ENCODE results near the gene MYADM.

MYADM gene

DNA sequence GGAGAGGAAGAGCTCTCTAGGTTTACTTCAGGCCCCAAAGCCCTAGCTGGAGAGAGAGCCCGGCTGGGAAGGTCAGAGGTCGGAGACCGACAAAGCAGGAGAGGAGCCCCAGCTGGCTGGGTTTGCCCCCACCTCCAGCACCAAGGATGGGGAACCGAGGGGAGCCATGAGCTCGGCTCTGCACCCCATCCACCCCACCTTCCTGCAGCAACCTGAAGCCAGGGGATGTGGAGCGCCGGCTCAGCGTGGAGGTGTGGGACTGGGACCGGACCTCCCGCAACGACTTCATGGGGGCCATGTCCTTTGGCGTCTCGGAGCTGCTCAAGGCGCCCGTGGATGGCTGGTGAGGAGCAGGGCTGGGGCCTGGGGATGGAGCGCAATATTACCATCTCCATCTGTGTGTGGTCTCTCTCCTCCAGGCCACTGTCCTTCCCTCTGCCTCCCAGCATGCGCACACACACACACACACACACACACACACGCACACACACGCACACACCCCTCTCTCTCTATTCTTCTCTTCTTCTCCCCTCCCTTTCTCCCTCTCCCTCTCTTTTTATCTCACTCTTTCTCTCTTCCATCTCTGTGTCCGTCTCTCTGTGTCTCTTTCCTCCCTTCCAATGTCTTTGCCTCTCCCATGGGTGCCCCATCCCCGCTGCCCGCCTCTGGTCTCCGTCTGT lies 24.8 kb downstream of the MYADM start:
- no peak for DNase-seq

DNA sequence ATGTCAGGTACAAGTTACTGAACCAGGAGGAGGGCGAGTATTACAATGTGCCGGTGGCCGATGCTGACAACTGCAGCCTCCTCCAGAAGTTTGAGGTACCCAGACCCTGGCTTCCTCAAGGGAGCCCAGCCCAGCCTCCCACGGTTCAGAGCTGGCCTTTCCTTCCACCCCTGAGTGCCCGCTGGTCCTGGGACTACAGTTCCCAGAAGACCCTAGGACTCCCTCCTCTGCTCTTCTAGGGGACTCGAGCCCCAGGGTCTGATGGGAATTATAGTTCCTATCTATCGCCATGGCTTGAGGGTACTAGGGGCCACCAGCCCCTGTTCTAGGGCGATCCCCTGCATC lies 25.3 kb downstream of the MYADM start:
- no peak for DNase-seq

DNA sequence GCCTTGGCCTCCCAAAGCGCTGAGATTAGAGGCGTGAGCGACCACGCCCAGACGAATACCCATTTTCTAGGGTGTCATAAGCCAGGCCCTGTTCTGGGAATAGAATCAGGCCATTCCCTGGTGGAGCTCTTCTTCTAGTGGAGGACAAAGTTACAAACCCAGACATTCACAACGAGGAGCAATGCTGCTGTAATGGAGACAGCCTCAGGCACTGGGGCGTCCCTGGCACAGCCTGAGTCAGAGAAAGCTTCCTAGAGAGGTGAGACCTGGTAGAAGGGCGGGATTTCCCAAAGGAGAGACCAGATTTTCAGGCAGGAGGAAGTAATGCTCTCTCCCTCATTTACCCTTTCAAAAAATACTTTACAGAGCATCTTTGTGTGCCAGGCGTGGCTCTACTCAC lies 27.0 kb downstream of the MYADM start:
- DNase-seq: no peak

DNA sequence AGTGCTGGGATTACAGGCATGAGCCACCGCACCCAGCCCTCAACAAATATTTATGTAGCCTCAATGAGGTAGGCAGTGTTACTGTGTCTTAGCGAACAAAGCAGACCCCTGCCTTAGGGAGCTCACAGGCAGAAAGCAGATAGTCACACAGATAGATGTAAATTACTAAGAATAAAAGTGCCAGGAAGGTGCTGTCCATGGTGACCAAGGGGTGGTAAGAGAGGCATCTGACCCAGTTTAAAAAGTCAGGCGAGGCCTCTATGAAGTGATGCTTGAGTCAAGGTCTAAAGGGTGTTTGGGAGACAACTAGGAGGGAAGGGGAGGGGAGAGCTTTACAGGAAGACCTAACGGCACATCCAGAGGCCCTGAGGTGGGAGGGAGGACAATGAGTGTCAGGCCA lies 29.0 kb downstream of the MYADM start:
- no peak for DNase-seq

DNA sequence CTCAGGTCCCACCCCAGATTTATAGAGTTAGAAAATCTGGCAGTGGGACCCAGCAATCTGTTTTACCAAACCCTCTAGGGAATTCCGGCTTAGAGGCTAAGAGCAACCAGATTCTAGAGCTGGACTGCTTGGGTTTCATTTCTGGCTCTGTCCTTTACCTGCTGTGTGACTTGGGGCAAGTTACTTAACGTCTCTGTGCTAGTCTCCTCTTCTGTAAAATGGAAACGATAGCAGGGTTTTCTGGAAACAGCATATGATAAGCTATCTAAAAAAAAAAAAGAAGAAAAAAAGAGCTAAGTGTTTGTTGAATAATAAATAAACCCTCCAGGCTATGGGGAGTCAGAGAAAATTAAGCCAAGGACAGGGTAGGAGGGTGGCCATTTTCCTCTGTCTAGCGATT lies 29.8 kb downstream of the MYADM start:
- no peak for DNase-seq

DNA sequence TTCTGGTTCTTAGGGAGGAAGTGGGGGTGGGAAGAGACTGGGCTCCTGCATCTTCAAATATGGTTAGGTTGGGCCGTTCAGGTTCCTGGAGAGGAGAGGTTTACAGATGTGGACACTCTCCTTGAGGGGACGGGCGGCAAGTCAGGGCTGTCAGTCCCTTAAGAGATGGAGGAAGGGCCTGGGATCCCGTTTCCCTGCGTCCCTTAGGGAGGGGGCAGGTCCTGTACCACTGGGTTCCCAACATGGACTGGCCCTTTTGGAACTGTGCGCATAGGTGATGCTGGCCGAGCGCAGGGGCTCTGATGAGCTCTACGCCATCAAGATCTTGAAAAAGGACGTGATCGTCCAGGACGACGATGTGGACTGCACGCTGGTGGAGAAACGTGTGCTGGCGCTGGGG lies 30.5 kb downstream of the MYADM start:
- DNase-seq: no peak

DNA sequence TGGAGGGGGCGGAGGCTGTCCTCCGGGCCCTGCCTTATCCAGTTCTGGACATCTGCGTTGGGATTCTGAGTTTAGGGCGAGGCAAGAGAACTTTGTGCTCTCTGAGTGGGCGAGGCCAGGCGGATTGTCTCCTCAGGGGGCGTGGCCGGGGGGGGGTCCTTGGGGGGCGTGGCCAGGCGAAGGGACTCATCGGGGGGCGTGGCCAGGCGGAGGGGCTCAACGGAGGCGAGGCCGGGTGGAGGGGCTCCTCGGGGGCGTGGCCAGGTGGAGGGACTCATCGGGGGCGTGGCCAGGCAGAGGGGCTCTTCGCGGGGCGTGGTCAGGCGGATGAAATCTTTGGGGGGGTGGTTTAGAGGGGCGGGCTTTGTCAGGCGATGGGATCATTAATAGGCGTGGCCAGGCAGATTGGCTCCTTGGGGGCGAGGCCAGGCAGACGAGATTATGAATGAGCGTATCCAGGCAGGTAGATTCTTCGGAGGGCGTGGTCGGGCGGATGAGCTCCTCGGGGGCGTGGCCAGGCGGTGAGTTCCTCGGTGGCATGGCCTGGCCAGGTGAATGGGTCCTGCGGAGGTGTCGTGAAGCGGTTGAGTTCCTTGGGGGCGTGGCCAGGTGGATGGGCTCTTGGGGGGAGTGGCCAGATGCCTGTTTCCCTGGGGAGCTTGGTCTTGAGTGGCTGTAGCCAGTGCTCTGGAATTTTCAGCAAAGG lies 31.1 kb downstream of the MYADM start:
- DNase-seq: no peak

DNA sequence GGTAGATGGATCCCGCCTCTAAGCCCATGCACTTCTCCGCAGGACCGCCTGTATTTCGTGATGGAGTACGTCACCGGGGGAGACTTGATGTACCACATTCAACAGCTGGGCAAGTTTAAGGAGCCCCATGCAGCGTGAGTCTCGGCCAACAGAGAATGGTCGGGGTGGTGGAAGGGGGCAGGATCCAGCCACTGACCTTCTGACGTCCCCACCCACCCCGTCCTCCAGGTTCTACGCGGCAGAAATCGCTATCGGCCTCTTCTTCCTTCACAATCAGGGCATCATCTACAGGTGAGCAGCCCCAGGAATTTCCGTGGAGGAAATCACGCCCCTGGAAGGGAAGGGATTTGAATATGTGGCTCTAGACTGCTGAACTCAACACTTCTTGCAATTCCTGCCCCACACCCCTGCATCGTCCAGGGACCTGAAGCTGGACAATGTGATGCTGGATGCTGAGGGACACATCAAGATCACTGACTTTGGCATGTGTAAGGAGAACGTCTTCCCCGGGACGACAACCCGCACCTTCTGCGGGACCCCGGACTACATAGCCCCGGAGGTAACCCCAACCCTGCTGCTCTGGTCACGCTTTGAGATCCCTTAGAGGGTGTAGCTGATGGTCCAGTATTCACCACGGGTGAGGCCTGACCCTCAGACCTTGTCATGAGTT lies 32.6 kb downstream of the MYADM start:
- no peak for DNase-seq

DNA sequence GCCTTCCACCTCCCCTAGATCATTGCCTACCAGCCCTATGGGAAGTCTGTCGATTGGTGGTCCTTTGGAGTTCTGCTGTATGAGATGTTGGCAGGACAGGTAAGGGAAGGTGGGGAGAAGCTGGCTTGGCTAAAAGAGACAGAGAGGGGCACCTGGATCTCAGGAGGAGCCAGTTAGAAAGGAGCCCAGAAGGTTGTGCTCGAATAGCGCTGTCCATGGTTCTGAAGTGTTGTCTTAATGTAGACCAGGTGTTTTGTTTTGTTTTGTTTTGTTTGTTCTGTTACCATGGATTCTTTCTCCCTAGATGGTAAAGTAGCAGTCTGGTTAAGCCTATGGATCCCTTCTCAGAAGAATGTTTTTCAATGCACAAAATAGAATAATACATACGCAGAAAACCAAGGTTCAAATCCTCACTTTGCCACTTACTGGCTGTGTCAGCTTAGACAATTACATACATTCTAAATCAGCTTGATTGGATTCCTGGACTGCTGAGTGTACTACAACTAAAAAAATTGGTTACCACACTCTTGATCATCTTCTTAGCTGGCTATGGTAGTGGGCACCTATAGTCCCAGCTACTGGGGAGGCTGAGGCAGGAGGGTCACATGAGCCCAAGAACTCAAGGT lies 35.5 kb downstream of the MYADM start:
- DNase-seq: no peak

DNA sequence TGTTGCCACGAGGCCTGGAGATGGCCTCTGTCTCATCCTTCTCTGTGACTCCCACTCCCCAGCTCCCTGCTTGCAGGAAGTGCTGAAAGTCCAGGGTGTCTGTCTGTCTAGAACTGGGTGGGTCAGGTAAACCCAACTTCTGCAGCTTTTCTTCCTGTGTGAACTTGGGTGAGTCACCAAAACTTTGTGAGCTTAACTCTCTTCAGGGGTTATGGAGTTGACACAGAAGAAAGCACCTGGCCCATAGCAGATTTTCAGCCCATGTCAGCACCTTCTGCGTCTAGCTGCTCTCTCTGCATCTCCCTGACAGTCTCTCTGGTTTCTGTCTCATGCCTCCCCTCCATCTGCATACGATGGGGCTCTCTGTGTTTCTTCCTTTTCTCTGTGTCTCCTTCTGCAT lies 37.2 kb downstream of the MYADM start:
- DNase-seq: no peak

DNA sequence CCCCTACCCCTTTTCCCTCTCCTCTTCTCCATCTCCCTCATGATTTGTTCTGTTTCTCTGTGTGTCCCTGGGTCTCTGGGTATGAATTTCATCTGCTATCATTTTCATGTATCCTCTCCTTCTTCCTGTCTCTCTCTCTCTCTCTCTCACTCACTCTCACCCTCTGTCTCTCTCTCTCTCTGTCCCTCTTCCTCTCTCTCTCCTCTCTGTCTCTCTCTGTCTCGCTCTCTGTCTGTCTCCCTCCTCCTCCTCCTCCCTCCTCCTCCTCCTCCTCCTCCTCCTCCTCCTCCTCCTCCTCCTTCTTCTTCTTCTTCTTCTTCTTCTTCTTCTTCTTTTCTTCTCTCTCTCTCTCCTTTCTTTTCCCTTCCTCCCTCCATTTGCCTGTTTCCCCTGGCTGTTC lies 38.1 kb downstream of the MYADM start:
- no peak for DNase-seq

DNA sequence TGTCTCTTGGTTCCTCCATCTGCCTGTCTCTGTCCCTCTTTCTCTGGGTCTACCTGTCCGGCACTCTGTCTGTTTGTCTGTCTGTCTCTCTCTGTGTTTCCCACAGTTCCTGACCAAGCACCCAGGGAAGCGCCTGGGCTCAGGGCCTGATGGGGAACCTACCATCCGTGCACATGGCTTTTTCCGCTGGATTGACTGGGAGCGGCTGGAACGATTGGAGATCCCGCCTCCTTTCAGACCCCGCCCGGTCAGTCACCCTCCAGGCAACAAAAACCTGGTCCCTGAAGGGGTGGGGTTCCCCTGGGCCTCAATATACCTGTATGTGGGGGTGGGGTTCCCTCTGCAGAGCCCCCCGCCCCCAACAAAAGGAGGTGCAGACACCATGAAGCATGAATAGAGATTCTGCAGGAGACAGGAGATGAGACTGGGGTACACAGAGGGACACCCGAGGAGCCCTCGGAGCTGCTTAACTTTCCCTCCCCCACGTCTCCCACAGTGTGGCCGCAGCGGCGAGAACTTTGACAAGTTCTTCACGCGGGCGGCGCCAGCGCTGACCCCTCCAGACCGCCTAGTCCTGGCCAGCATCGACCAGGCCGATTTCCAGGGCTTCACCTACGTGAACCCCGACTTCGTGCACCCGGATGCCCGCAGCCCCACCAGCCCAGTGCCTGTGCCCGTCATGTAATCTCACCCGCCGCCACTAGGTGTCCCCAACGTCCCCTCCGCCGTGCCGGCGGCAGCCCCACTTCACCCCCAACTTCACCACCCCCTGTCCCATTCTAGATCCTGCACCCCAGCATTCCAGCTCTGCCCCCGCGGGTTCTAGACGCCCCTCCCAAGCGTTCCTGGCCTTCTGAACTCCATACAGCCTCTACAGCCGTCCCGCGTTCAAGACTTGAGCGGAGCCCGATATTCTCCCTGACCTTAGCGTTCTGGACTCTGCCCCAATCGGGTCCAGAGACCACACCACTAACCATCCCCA lies 38.8 kb downstream of the MYADM start:
- DNase-seq: peak; percentile 47

DNA sequence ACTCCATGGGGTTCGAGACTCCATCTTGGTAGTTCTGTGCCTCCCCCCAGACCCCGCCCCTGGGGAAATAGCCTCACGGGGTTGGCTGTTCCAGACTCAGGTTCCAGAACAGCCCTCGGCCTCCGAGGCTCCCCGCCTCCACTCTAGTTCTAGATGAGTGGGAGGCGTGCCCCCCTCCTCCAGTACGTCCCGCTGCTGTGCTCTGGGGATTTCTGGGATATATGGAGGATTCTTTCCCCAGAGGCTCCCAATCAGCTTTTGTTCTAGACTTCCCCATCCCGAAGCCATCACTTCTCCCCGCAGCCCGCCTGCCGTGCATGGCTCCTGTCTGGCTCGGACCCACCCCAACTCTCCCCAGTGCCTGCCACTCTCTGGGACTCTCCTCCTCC lies 39.5 kb downstream of the MYADM start:
- DNase-seq: no peak

DNA sequence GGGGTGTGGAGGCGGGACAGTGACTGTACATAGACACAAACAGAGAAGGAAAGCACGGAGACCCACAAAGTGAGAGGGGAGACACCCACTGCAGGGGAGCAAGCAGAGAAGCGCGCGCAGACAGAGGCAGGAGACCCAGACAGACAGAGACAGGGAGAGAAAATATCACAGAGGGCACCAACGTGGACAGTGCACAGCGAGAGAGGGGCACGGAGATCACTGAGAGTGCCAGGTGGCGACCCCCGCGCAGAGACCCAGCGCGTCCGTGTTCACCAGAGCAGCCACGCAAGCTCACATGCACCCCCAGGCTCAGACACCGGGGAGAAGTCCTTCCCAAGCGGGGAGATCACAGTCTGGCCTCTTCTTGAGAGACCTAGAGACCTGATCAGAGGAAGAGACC lies 40.0 kb downstream of the MYADM start:
- no peak for DNase-seq

DNA sequence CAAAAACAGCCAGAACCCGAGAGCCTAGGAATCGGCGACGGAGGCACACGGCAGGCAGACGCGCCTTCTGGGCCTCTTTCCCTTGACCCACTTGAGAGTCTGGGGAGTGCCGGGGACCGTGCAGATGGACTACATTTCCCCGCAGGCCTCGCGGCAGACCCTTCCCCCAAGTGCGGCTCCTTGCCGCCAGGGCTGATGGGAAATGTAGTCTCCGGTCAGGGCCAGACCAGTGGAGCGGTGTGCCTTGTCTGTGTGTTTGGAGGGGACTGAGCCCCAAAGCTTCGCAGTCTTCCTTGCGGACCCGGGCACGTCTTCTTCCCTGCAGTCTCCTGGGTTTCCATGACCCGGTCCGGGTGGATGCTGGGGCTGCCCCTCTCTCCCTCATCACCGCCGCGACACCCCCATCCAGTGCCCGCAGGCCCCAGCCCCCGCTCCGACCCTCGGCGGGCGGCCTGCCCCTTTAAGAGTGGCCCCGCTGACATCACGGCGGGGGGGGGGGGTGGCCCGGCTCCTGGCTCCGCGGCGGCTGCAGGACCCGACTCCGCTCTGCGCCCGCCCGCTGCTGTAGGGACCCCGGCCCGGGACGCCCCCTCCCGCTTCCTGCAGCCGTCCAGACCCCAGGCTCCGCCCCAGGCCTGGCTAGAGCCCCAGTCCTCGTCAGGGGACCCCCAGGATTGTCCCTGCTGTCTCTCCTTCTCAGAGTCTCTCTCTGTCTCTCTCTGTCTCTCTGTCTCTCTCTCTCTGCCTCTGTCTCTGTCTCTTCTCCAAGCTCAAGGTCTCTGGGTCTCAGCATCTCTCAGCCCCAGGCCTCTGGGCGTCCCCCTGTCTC lies 40.6 kb downstream of the MYADM start:
- DNase-seq: peak; percentile 62

DNA sequence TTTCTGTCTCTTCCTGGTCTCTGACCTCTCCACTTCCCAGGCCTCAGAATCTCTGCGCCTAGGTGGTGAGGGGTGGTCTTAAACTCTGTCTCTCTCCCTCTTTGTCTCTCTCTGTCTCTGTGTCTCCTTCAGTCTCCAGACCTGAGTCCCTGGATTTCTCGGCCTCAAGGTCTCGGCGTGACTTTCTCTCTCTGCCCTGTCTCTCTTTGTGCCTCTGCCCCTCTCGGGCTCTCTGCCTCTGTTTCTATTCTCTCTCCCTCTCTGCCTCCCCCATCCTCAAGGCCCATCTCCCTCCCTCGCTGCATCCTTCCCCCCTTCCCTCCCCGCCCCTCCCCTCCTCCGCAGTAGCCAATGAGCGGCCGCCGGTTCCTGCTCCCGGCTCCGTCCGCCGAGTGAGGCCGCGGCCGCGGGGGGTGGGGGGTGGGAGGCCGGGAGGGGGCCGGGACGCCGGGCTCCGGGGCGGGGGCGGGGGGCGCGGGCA lies 41.3 kb downstream of the MYADM start, which contains the start of gene CACNG7:
Gene CACNG7 (plus strand): TSS at position 344 of the 481 bp plus-strand sequence. CDS start 3,554 bp downstream, outside the sequence.
- DNase-seq: no peak

DNA sequence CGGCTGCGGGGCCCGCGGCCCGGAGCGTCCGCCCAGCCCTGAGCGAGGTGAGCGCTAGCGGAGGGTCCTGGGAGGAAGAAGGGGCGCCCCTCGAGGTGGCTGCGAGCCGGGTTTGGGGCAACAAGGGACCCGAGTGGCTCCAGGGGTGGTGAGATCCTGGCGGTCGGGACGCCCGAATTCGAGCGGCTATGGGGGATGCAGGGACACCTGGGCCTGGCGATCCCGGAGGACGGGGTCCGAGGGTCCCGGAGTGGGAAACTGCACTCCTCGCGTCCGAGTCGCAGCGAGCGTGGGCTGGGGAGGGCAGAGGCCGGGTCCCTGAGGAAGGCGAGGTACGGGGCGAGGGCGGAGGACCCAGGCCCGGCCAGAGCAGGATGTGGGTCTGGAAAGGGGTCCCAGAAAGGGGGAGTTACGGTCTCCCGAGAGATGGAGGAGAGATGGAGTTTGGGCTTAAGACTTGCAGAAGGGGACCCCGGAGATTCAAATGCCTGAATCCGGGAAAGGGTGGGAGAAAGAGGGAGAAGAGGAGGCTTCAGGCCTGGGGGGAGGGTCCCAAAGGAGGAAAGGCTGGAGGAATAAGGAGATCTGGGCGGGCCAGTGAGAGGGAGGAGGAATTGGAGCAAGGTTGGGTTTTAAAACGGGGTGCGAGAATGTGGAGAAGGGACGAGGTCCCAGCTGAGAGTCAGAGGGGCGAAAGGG lies 41.9 kb downstream of the MYADM start:
- no peak for DNase-seq

DNA sequence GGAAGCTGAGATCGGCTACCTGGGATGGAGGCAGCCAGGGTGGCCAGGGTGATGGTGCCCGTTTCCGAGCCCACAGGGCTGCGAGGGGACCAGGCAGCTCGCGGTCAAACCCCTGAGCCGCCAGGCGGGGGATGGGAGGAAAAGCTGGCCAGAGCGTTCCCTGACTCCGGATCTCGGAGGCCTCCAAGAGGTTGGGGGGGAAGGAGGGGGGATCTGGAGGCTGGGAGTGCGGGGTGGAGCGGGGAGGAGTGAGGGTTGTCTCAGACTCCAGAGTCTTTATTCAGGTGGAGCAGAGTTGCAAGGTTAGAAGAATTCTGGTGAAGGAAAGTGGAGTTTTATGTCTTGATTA lies 42.5 kb downstream of the MYADM start:
- no peak for DNase-seq

DNA sequence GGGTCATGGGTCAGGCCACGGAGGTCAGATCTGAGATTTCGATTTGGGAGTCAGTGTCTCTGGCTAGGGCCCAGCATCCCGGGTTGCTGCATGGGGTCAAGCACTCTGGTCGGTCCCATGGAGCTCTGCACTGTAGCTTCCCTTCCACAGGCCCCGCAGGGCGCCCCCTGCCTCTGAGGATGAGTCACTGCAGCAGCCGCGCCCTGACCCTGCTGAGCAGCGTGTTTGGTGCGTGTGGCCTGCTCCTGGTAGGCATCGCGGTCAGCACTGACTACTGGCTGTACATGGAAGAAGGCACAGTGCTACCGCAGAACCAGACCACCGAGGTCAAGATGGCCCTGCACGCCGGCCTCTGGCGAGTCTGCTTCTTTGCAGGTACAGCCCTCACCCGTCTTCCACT lies 45.0 kb downstream of the MYADM start:
- DNase-seq: no peak

DNA sequence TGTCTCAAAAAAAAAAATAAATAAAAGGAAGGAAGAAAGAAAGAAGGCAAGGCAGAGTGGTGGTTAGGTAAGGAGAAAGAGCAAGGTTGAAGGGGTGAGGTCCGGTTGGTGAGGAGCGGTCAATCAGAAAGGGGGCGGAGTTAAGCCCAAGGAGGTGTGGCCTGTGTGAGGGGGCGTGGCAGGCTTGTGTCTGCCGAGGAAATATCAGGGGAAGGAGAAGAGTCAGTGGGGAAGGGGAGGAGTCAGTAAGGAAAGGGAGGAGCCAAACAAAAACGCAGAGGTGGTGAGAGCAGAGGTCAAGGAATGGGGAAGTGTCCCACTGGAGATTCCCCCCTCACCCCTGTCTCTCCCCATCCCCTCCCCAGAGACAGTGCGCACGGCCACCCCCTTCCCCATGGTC lies 47.3 kb downstream of the MYADM start:
- no peak for DNase-seq

DNA sequence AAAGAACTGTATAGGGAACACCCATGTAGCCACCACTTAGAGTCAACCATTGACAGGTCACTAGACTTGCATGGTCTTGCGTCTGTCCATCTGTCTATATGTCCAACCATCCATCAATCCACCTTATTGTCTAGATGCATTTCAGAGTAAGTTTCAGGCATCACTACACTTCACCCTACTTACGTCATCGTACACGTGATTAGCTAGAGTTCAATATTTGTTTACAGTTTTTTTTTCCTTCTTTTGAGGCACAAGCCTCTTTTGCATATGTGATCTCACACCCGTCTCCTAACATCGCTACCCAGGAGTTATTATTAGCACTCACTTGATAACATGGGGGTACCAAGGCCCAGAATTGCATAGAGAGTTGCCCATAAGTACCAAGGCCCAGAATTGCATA lies 48.3 kb downstream of the MYADM start:
- DNase-seq: no peak
